PFSK-1 (cell line): ENCODE measurements around the gene ZBTB16.

ENCODE experiments used
- POLR2AphosphoS5 ChIP-seq: IDR thresholded peaks from 2 replicates; pipeline ENCODE4 v1.6.1; 2012; ENCODE audit warnings: low read depth, mild to moderate bottlenecking, control low read depth, low read length, moderate library complexity
- SIN3A ChIP-seq: IDR thresholded peaks from 2 replicates; pipeline ENCODE4 v1.6.1; 2012; ENCODE audit warnings: mild to moderate bottlenecking, low read length, moderate library complexity, borderline replicate concordance; ENCODE audit not compliant: insufficient read depth
- TAF1 ChIP-seq: IDR thresholded peaks from 2 replicates; pipeline ENCODE4 v1.6.1; 2012; ENCODE audit warnings: low read length, control low read depth, borderline replicate concordance; ENCODE audit not compliant: insufficient read depth
- TF ChIP-seq, protein P1 (sequence below), 2 experiments: IDR thresholded peaks; 2 replicates each; pipeline versions ENCODE4 v1.6.1 to v1.8.0; 2011 to 2012; ENCODE audit warnings: low read depth in 2 of 2, low read length in 2 of 2, control low read depth in 1 of 2, inconsistent platforms in 1 of 2, mild to moderate bottlenecking in 1 of 2, moderate library complexity in 1 of 2; ENCODE audit not compliant: insufficient read depth in 1 of 2

DNA sequence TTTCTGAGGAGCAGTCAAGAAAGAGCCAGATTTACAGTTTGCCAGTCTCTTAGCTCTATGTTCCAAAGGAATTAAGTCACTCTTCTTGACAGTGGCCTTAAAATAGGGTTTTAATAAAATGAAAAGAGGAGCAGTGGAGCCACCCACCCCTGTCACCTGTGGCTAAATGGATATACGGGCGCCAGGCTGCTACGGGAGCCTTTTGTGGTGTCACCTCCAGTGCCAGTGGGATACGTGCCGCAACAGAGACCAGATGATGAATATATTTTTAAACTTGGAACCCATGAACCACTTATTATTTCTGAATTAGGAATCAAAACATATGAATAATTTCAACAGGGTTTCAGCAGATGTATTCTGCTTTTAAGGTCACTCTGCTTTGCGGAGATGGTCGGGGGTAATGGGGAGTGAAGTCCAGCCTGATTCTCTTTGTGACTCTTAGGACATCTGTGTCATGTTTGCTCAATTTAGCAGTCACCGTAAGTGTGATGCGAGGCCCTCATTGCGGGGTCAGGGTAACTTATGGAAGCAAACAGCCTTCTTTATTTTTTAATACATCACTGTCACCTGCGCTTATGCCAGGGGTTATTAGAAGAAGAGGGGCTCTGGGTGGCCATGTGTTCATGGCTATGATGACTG, 64.3 kb downstream of the ZBTB16 start:
- TF ChIP-seq, protein P1, sequence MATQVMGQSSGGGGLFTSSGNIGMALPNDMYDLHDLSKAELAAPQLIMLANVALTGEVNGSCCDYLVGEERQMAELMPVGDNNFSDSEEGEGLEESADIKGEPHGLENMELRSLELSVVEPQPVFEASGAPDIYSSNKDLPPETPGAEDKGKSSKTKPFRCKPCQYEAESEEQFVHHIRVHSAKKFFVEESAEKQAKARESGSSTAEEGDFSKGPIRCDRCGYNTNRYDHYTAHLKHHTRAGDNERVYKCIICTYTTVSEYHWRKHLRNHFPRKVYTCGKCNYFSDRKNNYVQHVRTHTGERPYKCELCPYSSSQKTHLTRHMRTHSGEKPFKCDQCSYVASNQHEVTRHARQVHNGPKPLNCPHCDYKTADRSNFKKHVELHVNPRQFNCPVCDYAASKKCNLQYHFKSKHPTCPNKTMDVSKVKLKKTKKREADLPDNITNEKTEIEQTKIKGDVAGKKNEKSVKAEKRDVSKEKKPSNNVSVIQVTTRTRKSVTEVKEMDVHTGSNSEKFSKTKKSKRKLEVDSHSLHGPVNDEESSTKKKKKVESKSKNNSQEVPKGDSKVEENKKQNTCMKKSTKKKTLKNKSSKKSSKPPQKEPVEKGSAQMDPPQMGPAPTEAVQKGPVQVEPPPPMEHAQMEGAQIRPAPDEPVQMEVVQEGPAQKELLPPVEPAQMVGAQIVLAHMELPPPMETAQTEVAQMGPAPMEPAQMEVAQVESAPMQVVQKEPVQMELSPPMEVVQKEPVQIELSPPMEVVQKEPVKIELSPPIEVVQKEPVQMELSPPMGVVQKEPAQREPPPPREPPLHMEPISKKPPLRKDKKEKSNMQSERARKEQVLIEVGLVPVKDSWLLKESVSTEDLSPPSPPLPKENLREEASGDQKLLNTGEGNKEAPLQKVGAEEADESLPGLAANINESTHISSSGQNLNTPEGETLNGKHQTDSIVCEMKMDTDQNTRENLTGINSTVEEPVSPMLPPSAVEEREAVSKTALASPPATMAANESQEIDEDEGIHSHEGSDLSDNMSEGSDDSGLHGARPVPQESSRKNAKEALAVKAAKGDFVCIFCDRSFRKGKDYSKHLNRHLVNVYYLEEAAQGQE (IDR thresholded peaks at IDR 0.05; ENCODE audit: insufficient read depth in 1 of 2, low read depth in 2 of 2, low read length in 2 of 2): no peak
- no peak for TF ChIP-seq POLR2AphosphoS5
- no peak for TF ChIP-seq SIN3A
- TF ChIP-seq TAF1: no peak
